B cell (primary cell): ENCODE data around the gene DENND1A.

Experiments used
- EZH2 ChIP-seq: IDR thresholded peaks from 2 replicates; pipeline ENCODE4 v1.6.1; 2012; ENCODE audit warnings: borderline replicate concordance, low read depth, mild to moderate bottlenecking, moderate library complexity, low read length; ENCODE audit not compliant: insufficient read depth, poor library complexity, severe bottlenecking
- TF ChIP-seq, protein P1 (sequence below): fragments of 200-600 bp; IDR thresholded peaks from one replicate; pipeline ENCODE4 v1.8.0; 2022; ENCODE audit warnings: antibody characterized with exemption, mild to moderate bottlenecking

GRCh38 chr9:123682746-123683145 lies 247.2 kb downstream of the DENND1A start:
- TF ChIP-seq, protein P1, sequence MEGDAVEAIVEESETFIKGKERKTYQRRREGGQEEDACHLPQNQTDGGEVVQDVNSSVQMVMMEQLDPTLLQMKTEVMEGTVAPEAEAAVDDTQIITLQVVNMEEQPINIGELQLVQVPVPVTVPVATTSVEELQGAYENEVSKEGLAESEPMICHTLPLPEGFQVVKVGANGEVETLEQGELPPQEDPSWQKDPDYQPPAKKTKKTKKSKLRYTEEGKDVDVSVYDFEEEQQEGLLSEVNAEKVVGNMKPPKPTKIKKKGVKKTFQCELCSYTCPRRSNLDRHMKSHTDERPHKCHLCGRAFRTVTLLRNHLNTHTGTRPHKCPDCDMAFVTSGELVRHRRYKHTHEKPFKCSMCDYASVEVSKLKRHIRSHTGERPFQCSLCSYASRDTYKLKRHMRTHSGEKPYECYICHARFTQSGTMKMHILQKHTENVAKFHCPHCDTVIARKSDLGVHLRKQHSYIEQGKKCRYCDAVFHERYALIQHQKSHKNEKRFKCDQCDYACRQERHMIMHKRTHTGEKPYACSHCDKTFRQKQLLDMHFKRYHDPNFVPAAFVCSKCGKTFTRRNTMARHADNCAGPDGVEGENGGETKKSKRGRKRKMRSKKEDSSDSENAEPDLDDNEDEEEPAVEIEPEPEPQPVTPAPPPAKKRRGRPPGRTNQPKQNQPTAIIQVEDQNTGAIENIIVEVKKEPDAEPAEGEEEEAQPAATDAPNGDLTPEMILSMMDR, result no peak
- TF ChIP-seq EZH2, result no peak
